Keratinocyte (primary cell): ENCODE measurements around the gene ANKRD13A. TPM values are rescaled to one million over a fixed set of nuclear protein-coding genes. Genes with fewer than 3 reads are reported as not detected.
A peak's percentile ranks its signal among the peaks of the same experiment; 100 is the strongest.

Experiments
- DNase-seq: peaks from one replicate; pipeline ENCODE4 v3.0.0-alpha.2; 2011; ENCODE audit warnings: low read depth, missing footprints, low spot score
- FAIRE-seq: peaks from 2 replicates; lab custom pipeline; 2011; peaks lifted over from hg19 to GRCh38; lab: Jason Lieb, UNC
- H2AFZ ChIP-seq: 2 replicates; pipeline ENCODE4 v1.6.0; 2012; ENCODE audit warnings: low read length, control low read depth, inconsistent platforms; ENCODE audit not compliant: control insufficient read depth
- H3K27ac ChIP-seq: 2 replicates; pipeline ENCODE4 v1.5.1; 2011; ENCODE audit warnings: low read length; ENCODE audit not compliant: control insufficient read depth, insufficient read depth
- H3K27me3 ChIP-seq: 3 replicates; pipeline ENCODE4 v1.6.0; 2011; ENCODE audit warnings: low read length; ENCODE audit not compliant: control insufficient read depth, insufficient read depth; ENCODE audit errors: extremely low read depth
- H3K36me3 ChIP-seq, 2 experiments: 2 replicates in 1 of 2; 3 replicates in 1 of 2; pipeline ENCODE4 v1.5.1; 2011; ENCODE audit warnings: low read length in 2 of 2, mild to moderate bottlenecking in 1 of 2; ENCODE audit not compliant: control insufficient read depth in 2 of 2, insufficient read depth in 2 of 2; ENCODE audit errors: extremely low read depth in 1 of 2
- H3K4me1 ChIP-seq: 3 replicates; pipeline ENCODE4 v1.5.1; 2011; ENCODE audit warnings: low read length; ENCODE audit not compliant: control insufficient read depth, insufficient read depth; ENCODE audit errors: extremely low read depth
- H3K4me2 ChIP-seq: 3 replicates; pipeline ENCODE4 v1.6.0; 2011; ENCODE audit warnings: low read depth, low read length; ENCODE audit not compliant: control insufficient read depth, insufficient read depth; ENCODE audit errors: extremely low read depth
- H3K4me3 ChIP-seq, 3 experiments: fragments of 200-600 bp in 1 of 3; sonication (generic) in 1 of 3; 2 replicates in 2 of 3; 3 replicates in 1 of 3; pipeline ENCODE4 v1.5.1; 2011 to 2016; ENCODE audit warnings: low read length in 3 of 3, mild to moderate bottlenecking in 3 of 3, control low read depth in 2 of 3, inconsistent platforms in 1 of 3, low read depth in 1 of 3, mixed read lengths in 1 of 3, mixed run types in 1 of 3, moderate library complexity in 1 of 3; ENCODE audit not compliant: control insufficient read depth in 2 of 3, insufficient read depth in 2 of 3; ENCODE audit errors: extremely low read depth in 1 of 3
- H3K79me2 ChIP-seq: 2 replicates; pipeline ENCODE4 v1.6.0; 2012; ENCODE audit warnings: low read length; ENCODE audit not compliant: control insufficient read depth, insufficient read depth
- H3K9ac ChIP-seq: 3 replicates; pipeline ENCODE4 v1.6.0; 2011; ENCODE audit warnings: low read length; ENCODE audit not compliant: control insufficient read depth, insufficient read depth; ENCODE audit errors: extremely low read depth
- H3K9me1 ChIP-seq: 3 replicates; pipeline ENCODE4 v1.6.0; 2011; ENCODE audit warnings: low read length; ENCODE audit not compliant: control insufficient read depth, insufficient read depth; ENCODE audit errors: extremely low read depth
- H3K9me3 ChIP-seq: 2 replicates; pipeline ENCODE4 v1.5.1; 2012; ENCODE audit warnings: low read depth, low read length; ENCODE audit not compliant: control insufficient read depth
- H4K20me1 ChIP-seq: 3 replicates; pipeline ENCODE4 v1.6.0; 2011; ENCODE audit warnings: low read length; ENCODE audit not compliant: control insufficient read depth, insufficient read depth; ENCODE audit errors: extremely low read depth
- EZH2 ChIP-seq: IDR thresholded peaks from one replicate; pipeline ENCODE4 v1.6.1; 2012; ENCODE audit warnings: inconsistent platforms, mild to moderate bottlenecking, low read length, moderate library complexity
- dilution Hi-C: fragments of 300-500 bp; cut with MboI; formaldehyde crosslinking; loops from one replicate; pipeline ENCODE4 v1.7.0; 2020; ENCODE audit warnings: low sequenced_read_pairs; ENCODE audit not compliant: extremely low pct_ligation_motif_present
- polyA plus RNA-seq, 5 experiments: library from polyadenylated mRNA; depleted of rRNA in 3 of 5; stranded (reverse) in 3 of 5; stranded (forward) in 1 of 5; unstranded in 1 of 5; fragments of >200 nt; gene quantifications; 1 replicate in 1 of 5; 2 replicates in 3 of 5; 3 replicates in 1 of 5; pipeline versions ENCODE4 v1.2.1 to v1.2.3, GENCODE V29; 2011 to 2012; ENCODE audit warnings: missing spikeins in 2 of 5, low read depth in 1 of 5, low replicate concordance in 1 of 5
- TF ChIP-seq, protein P1 (sequence below), 3 experiments: IDR thresholded peaks in 1 of 3; conservative IDR thresholded peaks in 1 of 3; optimal IDR thresholded peaks in 1 of 3; 2 replicates in 2 of 3; 3 replicates in 1 of 3; pipeline versions ENCODE3 to v1.5.1; 2011; ENCODE audit warnings: low read length in 3 of 3, mild to moderate bottlenecking in 3 of 3, moderate library complexity in 2 of 3, control low read depth in 1 of 3, inconsistent platforms in 1 of 3; ENCODE audit not compliant: insufficient read depth in 2 of 3; ENCODE audit errors: extremely low read depth in 1 of 3

ANKRD13A gene
- polyA plus RNA-seq, 1 donor (not counting 4 experiments of a cell fraction or from before 2014, with no cell fraction given) = 73.1 TPM

DNA sequence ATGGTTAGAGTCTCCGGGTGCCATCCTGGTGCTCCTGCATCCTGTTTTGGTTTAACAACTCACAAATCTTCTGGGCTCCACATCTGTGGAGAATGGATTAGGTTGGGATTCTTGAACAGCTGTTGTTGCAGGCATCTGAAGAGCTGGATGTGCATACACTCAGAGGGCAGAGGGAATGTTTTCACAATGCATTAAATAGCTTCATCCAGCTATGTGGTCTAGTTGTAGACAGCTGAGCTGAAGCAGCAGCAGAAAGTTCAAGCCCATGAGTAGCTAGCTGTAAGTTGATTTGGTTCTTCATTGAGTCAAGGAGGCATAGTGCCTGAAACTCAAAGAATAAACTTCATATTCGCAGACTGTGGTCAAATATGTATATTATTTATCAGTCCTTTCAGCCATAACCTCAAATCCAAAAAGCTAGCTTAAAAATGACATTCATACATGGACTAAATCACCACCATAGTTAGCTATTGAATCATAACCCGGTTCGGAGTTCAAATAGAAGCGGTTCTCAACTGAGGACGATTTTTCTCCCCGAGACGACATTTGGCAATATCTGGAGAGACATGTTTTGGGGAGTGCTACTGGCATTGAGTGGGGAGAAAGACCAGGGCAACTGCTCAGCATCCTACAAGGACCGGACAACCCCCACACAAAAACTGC, 858 bp upstream of the ANKRD13A start:
- H3K36me3 ChIP-seq = peaks cover 0 to 4% of the 10 kb centered on the region in 2 experiments
- H3K9ac ChIP-seq = peak overlapping the region; percentile 97
- dilution Hi-C loops = no loop called here
- TF ChIP-seq EZH2 = no peak
- TF ChIP-seq, protein P1, sequence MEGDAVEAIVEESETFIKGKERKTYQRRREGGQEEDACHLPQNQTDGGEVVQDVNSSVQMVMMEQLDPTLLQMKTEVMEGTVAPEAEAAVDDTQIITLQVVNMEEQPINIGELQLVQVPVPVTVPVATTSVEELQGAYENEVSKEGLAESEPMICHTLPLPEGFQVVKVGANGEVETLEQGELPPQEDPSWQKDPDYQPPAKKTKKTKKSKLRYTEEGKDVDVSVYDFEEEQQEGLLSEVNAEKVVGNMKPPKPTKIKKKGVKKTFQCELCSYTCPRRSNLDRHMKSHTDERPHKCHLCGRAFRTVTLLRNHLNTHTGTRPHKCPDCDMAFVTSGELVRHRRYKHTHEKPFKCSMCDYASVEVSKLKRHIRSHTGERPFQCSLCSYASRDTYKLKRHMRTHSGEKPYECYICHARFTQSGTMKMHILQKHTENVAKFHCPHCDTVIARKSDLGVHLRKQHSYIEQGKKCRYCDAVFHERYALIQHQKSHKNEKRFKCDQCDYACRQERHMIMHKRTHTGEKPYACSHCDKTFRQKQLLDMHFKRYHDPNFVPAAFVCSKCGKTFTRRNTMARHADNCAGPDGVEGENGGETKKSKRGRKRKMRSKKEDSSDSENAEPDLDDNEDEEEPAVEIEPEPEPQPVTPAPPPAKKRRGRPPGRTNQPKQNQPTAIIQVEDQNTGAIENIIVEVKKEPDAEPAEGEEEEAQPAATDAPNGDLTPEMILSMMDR (optimal IDR thresholded peaks at IDR 0.05 in 1 of 3, IDR thresholded peaks at IDR 0.05 in 1 of 3, conservative IDR thresholded peaks at IDR 0.05 in 1 of 3; ENCODE audit: extremely low read depth in 1 of 3, insufficient read depth in 2 of 3, low read length in 3 of 3) = no peak
- no peaks in the 10 kb centered on the region for H3K9me1 ChIP-seq
- peak overlapping the region; percentile 71 to 85 (median 79) for H3K4me3 ChIP-seq
- FAIRE-seq (no peak), DNase-seq (no peak)
- H3K4me1 ChIP-seq = peaks cover 48% of the 10 kb centered on the region
- H3K4me2 ChIP-seq = peak overlapping the region; percentile 85
- H3K27ac ChIP-seq = peak overlapping the region; percentile 96
- H2AFZ ChIP-seq = peak overlapping the region; percentile 98
- peaks cover 46% of the 10 kb centered on the region for H3K79me2 ChIP-seq
- no peaks in the 10 kb centered on the region for H4K20me1 ChIP-seq
- H3K27me3 ChIP-seq = no peaks in the 10 kb centered on the region
- no peaks in the 10 kb centered on the region for H3K9me3 ChIP-seq

DNA sequence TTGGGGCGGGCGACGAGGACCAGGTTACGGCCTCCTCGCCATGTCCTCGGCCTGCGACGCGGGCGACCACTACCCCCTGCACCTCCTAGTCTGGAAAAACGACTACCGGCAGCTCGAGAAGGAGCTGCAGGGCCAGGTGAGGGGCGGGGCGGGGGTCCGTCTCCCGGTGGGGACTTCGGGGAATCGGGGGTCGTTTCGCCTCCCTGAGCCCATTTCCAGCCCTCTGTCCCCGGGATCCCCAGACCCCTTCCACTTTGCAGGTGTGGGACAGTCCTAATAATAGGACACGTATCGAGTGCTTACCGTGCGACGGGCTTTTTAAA, 380 bp downstream of the ANKRD13A start:
- H3K4me3 ChIP-seq = peak overlapping the region; percentile 71 to 85 (median 79)
- DNase-seq = no peak
- FAIRE-seq = no peak
- no peaks in the 10 kb centered on the region for H3K27me3 ChIP-seq
- peak overlapping the region; percentile 93 for H3K4me2 ChIP-seq
- peaks cover 43% of the 10 kb centered on the region for H3K4me1 ChIP-seq
- peak overlapping the region; percentile 32 for H2AFZ ChIP-seq
- peak overlapping the region; percentile 97 for H3K9ac ChIP-seq
- peaks cover 44% of the 10 kb centered on the region for H3K79me2 ChIP-seq
- H3K36me3 ChIP-seq = peaks cover 0 to 4% of the 10 kb centered on the region in 2 experiments
- peak overlapping the region; percentile 96 for H3K27ac ChIP-seq
- H3K9me3 ChIP-seq = no peaks in the 10 kb centered on the region
- dilution Hi-C loops = no loop called here
- no peaks in the 10 kb centered on the region for H4K20me1 ChIP-seq
- H3K9me1 ChIP-seq = no peaks in the 10 kb centered on the region
- no peak for TF ChIP-seq EZH2
- TF ChIP-seq, protein P1 (optimal IDR thresholded peaks at IDR 0.05 in 1 of 3, IDR thresholded peaks at IDR 0.05 in 1 of 3, conservative IDR thresholded peaks at IDR 0.05 in 1 of 3; ENCODE audit: extremely low read depth in 1 of 3, insufficient read depth in 2 of 3, low read length in 3 of 3) = no peak
